Measurements from ENCODE around the gene CHCHD6.

The CHCHD6 gene

DNA sequence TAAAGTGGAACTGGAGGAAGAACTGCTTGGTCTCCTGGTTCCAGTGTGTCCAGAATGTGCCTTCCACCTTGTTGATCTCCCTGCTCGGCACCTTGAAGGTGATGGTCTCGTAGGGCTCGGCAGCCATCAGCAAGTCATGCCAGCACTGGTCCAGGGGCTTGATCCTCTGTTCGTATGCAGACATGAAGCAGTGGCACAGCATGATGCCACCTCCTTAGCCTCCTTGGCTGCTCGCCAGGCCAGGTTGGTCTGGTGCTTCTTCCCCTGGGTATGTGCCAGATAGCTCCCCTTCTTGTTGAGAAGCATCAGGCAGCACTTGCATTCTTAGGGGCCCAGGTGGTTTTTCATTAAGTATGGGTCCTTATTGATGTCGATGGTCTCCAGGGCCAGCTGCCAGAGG, 31.3 kb upstream of the CHCHD6 start:
- TF ChIP-seq CTCF (IDR thresholded peaks at IDR 0.05; ENCODE audit: extremely low read depth, missing control alignments), result no peak
- DNase-seq (ENCODE audit: low spot score), result no peak

- DNase-seq (ENCODE audit: low spot score), result no peak
- TF ChIP-seq CTCF (IDR thresholded peaks at IDR 0.05; ENCODE audit: extremely low read depth, missing control alignments), result no peak
Observed at GRCh38 chr3:126676919-126677705, 26.9 kb upstream of the CHCHD6 start.

GRCh38 chr3:126677862-126678503, 26.1 kb upstream of the CHCHD6 start:
- no peak for DNase-seq (ENCODE audit: low spot score)
- TF ChIP-seq CTCF (IDR thresholded peaks at IDR 0.05; ENCODE audit: extremely low read depth, missing control alignments), result no peak

DNA sequence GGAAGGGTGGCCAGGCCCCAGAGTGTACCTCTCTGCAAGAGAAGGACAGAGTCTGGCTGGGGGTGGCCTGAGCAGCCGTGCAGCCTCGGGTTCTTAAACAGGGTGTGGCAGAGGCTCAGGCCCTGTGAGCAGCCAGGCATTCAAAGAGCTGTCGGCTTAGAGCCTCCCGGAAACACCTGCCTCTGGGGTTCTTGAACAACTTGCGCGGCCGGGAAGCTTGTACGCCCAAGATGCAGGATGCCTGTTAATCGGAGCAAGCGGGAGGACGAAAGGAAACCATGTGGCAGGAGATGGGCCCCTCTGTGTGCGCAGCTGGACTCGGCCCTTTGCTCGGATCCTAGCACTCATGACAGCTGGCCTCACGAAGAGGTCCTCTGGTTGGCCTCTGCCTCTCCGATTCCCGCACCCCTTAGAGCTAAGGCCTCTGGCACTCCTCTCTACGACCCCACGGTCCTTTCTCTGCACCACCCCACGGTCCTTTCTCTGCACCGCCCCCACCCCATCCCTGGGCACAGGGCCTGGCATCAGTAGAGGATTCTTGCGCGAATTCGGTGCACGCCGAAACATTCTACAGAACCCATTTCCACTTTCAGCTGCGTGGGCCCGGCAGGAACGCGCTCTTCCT, 25.2 kb upstream of the CHCHD6 start:
- no peak for TF ChIP-seq CTCF (IDR thresholded peaks at IDR 0.05; ENCODE audit: extremely low read depth, missing control alignments)
- no peak for DNase-seq (ENCODE audit: low spot score)

- peak; percentile 80 for DNase-seq (ENCODE audit: low spot score)
- peak; percentile 91 for TF ChIP-seq CTCF (IDR thresholded peaks at IDR 0.05; ENCODE audit: extremely low read depth, missing control alignments)
Observed at GRCh38 chr3:126679318-126679751, 24.7 kb upstream of the CHCHD6 start.

DNA sequence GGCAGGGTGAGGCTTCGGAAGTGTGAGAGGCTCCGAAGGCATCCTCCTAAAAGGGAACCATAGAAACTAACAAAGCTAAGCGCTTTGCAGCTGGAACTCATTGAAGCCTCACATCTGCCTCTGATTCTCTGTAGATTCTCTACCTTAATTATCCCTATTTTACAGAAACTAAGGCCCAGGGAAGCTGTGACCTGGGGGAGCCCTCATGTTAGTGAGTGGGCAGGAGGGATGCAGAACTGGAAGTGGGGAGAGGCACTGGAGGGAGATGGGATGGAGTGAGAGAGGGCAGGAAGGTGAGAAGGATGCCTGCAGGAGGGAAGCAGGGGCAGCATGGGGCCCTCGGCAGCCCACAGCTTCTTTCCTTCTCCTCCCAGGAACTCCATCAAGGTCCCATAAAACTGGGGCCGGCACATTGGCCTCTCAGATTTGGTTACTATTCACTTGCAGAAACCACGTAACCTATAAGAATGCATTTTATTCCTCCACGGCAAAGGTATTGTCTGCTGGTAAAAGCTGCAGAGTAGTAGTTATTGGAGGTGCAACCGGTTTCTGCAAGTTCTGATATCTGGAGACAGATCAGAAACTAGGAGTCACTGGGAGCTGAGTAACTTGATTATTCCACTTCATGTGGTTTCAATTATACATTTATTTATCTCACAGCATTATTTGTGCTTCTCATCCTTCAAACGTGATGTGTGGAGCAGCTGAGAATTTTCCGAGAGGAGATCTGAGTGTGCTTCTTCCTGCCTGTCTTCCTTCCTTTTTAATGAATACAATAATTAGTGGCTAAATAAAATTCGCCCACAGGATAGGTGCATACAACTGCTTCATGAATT, 24.0 kb upstream of the CHCHD6 start:
- TF ChIP-seq CTCF (IDR thresholded peaks at IDR 0.05; ENCODE audit: extremely low read depth, missing control alignments), result no peak
- no peak for DNase-seq (ENCODE audit: low spot score)

Data from GM20000 (cell line).